ENCODE measurements around the gene RHOXF1. TPM values are rescaled to one million over a fixed set of nuclear protein-coding genes. Genes with fewer than 3 reads are reported as not detected.
"Not testable (repeated sequence)": the region's sequence is repeated elsewhere in the genome, so short reads cannot be mapped to it uniquely, and the experiment has no call there.

Gene RHOXF1
- total and polyA plus RNA-seq, 2 of the 8 experiments (the other 6 are each of a cell fraction or from before 2014, with no cell fraction given): not detected

DNA sequence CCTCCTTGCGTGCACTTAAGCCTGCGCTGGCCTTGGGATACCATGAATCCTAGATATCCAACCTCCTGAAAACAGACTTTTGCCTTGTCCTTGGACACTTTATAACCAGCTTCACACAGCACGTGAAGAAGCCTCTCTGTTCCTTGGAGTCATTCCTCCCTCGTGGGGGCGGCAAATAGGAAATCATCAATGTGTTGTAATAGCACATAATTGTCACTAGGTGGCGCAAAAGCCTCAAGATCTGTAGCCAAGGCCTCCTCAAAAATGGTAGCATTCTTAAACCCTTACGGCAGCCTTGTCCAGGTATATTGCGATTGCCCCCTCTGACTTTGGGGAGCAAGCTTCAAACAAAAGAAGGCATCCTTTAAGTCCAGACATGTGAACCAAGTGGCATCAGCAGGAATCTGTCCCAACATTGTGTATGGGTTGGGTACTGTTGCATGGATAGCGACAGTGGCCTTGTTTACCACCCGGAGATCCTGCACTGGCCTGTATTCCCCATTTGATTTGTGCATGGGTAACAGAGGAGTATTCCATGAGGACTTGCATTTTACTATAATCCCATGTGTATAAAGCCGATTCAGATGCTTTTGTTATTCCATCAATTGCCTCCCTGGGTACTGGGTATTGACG, 30.0 kb downstream of the RHOXF1 start:
- H3K4ac ChIP-seq (replicated peaks; ENCODE audit: insufficient read length, low read depth, low read length); H3K4me3 ChIP-seq (ENCODE audit: extremely low read depth in 1 of 4, insufficient read depth in 2 of 4, low read depth in 3 of 4, low read length in 4 of 4); H3K9ac ChIP-seq (replicated peaks in 1 of 4; ENCODE audit: extremely low read depth in 1 of 4, low read depth in 3 of 4, low read length in 3 of 4); DNase-seq (ENCODE audit: low read depth in 1 of 2, low spot score in 2 of 2); H3K14ac ChIP-seq (ENCODE audit: insufficient read length); H4K5ac ChIP-seq (ENCODE audit: insufficient read length, low read depth, low read length); H3K56ac ChIP-seq (replicated peaks; ENCODE audit: insufficient read length, low read depth, low read length); POLR2A ChIA-PET (ENCODE audit: partially characterized antibody); H3K23ac ChIP-seq (ENCODE audit: insufficient read length); H2BK20ac ChIP-seq (ENCODE audit: low read length); CTCF ChIA-PET (ENCODE audit: partially characterized antibody); H4K20me1 ChIP-seq (replicated peaks in 1 of 2; ENCODE audit: control insufficient read depth in 1 of 2, insufficient read depth in 2 of 2, low read length in 2 of 2); H3K9me3 ChIP-seq (ENCODE audit: insufficient read depth in 2 of 2, low read depth in 1 of 2, low read length in 1 of 2); H2AFZ ChIP-seq (ENCODE audit: low read length); H2BK120ac ChIP-seq (replicated peaks; ENCODE audit: low read depth, low read length); H3K36me3 ChIP-seq (ENCODE audit: control insufficient read depth in 2 of 4, insufficient read depth in 4 of 4, low read length in 3 of 4); H3K18ac ChIP-seq (ENCODE audit: extremely low read depth, low read length); H2BK15ac ChIP-seq (ENCODE audit: low read length); H3K27ac ChIP-seq (ENCODE audit: low read depth, low read length); H3K4me1 ChIP-seq (replicated peaks in 1 of 4; ENCODE audit: control insufficient read depth in 3 of 4, insufficient read depth in 4 of 4, low read length in 3 of 4); H3K79me1 ChIP-seq (ENCODE audit: low read depth, low read length); H3K79me2 ChIP-seq (ENCODE audit: control insufficient read depth in 1 of 2, insufficient read depth in 2 of 2, low read length in 2 of 2); H3K4me2 ChIP-seq (ENCODE audit: insufficient read depth in 1 of 2, low read depth in 2 of 2, low read length in 2 of 2); H2BK12ac ChIP-seq (ENCODE audit: low read depth, low read length); H4K91ac ChIP-seq (replicated peaks; ENCODE audit: insufficient read length, low read length); H4K8ac ChIP-seq (ENCODE audit: extremely low read depth, insufficient read depth, low read length); H3K27me3 ChIP-seq (replicated peaks in 1 of 4; ENCODE audit: control insufficient read depth in 3 of 4, extremely low read depth in 1 of 4, insufficient read depth in 3 of 4, low read length in 3 of 4); H3K23me2 ChIP-seq (ENCODE audit: low read depth, low read length); H2BK5ac ChIP-seq (ENCODE audit: low read depth, low read length); H2AK5ac ChIP-seq (ENCODE audit: low read depth, low read length): not testable (repeated sequence)
- WGBS, 2 experiments (ENCODE audit: extremely low coverage in 1 of 2, insufficient coverage in 1 of 2, insufficient read length in 1 of 2, insufficient replicate concordance in 2 of 2, low coverage in 1 of 2, low lambda C conversion rate in 2 of 2, missing lambda C conversion rate in 1 of 2): no CpG with 5 or more reads among the region's 12 CpGs
- peak; percentile 74 for FAIRE-seq

DNA sequence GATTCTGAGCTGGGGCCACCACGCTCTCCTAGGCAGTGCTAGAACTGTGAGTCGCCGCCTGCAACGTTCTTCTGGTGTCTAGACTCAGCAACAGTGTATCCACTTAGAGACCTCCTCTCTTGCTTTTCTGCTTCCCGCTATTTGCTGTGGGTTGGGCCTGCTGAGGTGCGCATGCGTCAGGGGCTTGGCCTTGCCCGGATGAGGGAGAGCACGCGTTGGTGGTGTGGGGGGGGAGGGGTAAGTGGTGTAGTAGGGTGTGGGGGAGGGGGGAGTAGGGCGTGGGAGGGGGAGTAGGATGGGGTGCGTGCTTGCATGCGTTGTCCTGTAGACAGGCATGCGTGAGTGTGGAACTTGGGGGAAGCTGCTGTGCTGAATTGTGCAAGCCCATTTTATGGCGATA, 38.1 kb downstream of the RHOXF1 start, which contains the start of gene RHOXF2B:
Gene RHOXF2B (minus strand): TSS at position 101 of the 400 bp plus-strand sequence. CDS start 138 bp downstream, outside the sequence.
- H3K18ac ChIP-seq (ENCODE audit: extremely low read depth, low read length); H3K56ac ChIP-seq (replicated peaks; ENCODE audit: insufficient read length, low read depth, low read length); H2AFZ ChIP-seq (ENCODE audit: low read length); H2BK20ac ChIP-seq (ENCODE audit: low read length); H2BK5ac ChIP-seq (ENCODE audit: low read depth, low read length); H3K23me2 ChIP-seq (ENCODE audit: low read depth, low read length); H3K4ac ChIP-seq (replicated peaks; ENCODE audit: insufficient read length, low read depth, low read length); H3K4me3 ChIP-seq (ENCODE audit: extremely low read depth in 1 of 4, insufficient read depth in 2 of 4, low read depth in 3 of 4, low read length in 4 of 4); H3K4me2 ChIP-seq (ENCODE audit: insufficient read depth in 1 of 2, low read depth in 2 of 2, low read length in 2 of 2); FAIRE-seq; POLR2A ChIA-PET (ENCODE audit: partially characterized antibody); H4K8ac ChIP-seq (ENCODE audit: extremely low read depth, insufficient read depth, low read length); H3K27me3 ChIP-seq (replicated peaks in 1 of 4; ENCODE audit: control insufficient read depth in 3 of 4, extremely low read depth in 1 of 4, insufficient read depth in 3 of 4, low read length in 3 of 4); H3K14ac ChIP-seq (ENCODE audit: insufficient read length); H3K23ac ChIP-seq (ENCODE audit: insufficient read length); H4K91ac ChIP-seq (replicated peaks; ENCODE audit: insufficient read length, low read length); CTCF ChIA-PET (ENCODE audit: partially characterized antibody); H4K5ac ChIP-seq (ENCODE audit: insufficient read length, low read depth, low read length); H2AK5ac ChIP-seq (ENCODE audit: low read depth, low read length); H2BK15ac ChIP-seq (ENCODE audit: low read length); H3K79me2 ChIP-seq (ENCODE audit: control insufficient read depth in 1 of 2, insufficient read depth in 2 of 2, low read length in 2 of 2); H3K27ac ChIP-seq (ENCODE audit: low read depth, low read length); H3K79me1 ChIP-seq (ENCODE audit: low read depth, low read length); H2BK120ac ChIP-seq (replicated peaks; ENCODE audit: low read depth, low read length); H3K36me3 ChIP-seq (ENCODE audit: control insufficient read depth in 2 of 4, insufficient read depth in 4 of 4, low read length in 3 of 4); H3K4me1 ChIP-seq (replicated peaks in 1 of 4; ENCODE audit: control insufficient read depth in 3 of 4, insufficient read depth in 4 of 4, low read length in 3 of 4); H3K9me3 ChIP-seq (ENCODE audit: insufficient read depth in 2 of 2, low read depth in 1 of 2, low read length in 1 of 2); H2BK12ac ChIP-seq (ENCODE audit: low read depth, low read length); H4K20me1 ChIP-seq (replicated peaks in 1 of 2; ENCODE audit: control insufficient read depth in 1 of 2, insufficient read depth in 2 of 2, low read length in 2 of 2); H3K9ac ChIP-seq (replicated peaks in 1 of 4; ENCODE audit: extremely low read depth in 1 of 4, low read depth in 3 of 4, low read length in 3 of 4); DNase-seq (ENCODE audit: low read depth in 1 of 2, low spot score in 2 of 2): not testable (repeated sequence)
- no CpG with 5 or more reads among the region's 15 CpGs for WGBS, 2 experiments (ENCODE audit: extremely low coverage in 1 of 2, insufficient coverage in 1 of 2, insufficient read length in 1 of 2, insufficient replicate concordance in 2 of 2, low coverage in 1 of 2, low lambda C conversion rate in 2 of 2, missing lambda C conversion rate in 1 of 2)
